ENCODE data around the gene TEAD2. TPM values are rescaled to one million over a fixed set of nuclear protein-coding genes. Genes with fewer than 3 reads are reported as not detected.

The TEAD2 gene
- total RNA-seq, 1 experiment from 2014 or later, result 121 TPM

- no TSS peak for BruUV-seq (replicated peaks)
- Histone ChIP-seq H3K27ac (ENCODE audit: low read depth, low read length, poor library complexity, severe bottlenecking) (no peak overlapping the region), H3K4me1 (ENCODE audit: insufficient read depth, low read length, poor library complexity, severe bottlenecking) (no peaks in the 10 kb centered on the region), H3K36me3 (ENCODE audit: insufficient read depth, low read length, poor library complexity, severe bottlenecking) (no peaks in the 10 kb centered on the region), H3K4me3 (ENCODE audit: low read depth, low read length, poor library complexity, severe bottlenecking) (no peak overlapping the region), H3K27me3 (replicated peaks; ENCODE audit: insufficient read depth, low read depth, low read length, poor library complexity) (no peaks in the 10 kb centered on the region), H3K9me3 (ENCODE audit: low read depth, low read length, poor library complexity, severe bottlenecking) (no peaks in the 10 kb centered on the region)
- CTCF ChIA-PET, result interaction anchor here (0.7 kb wide), 1 partner anchor 168 kb away, joined by 4 read pairs; no protein-coding TSS in a partner anchor
- POLR2A ChIA-PET (ENCODE audit: low non-redundant PET), result no interaction called here
- DNase-seq (ENCODE audit: low spot score), result no peak
- TF ChIP-seq, protein P1, sequence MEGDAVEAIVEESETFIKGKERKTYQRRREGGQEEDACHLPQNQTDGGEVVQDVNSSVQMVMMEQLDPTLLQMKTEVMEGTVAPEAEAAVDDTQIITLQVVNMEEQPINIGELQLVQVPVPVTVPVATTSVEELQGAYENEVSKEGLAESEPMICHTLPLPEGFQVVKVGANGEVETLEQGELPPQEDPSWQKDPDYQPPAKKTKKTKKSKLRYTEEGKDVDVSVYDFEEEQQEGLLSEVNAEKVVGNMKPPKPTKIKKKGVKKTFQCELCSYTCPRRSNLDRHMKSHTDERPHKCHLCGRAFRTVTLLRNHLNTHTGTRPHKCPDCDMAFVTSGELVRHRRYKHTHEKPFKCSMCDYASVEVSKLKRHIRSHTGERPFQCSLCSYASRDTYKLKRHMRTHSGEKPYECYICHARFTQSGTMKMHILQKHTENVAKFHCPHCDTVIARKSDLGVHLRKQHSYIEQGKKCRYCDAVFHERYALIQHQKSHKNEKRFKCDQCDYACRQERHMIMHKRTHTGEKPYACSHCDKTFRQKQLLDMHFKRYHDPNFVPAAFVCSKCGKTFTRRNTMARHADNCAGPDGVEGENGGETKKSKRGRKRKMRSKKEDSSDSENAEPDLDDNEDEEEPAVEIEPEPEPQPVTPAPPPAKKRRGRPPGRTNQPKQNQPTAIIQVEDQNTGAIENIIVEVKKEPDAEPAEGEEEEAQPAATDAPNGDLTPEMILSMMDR (conservative IDR thresholded peaks at IDR 0.05; ENCODE audit: low read depth, low read length), result no peak
- TF ChIP-seq EZH2 (IDR thresholded peaks at IDR 0.05; ENCODE audit: borderline replicate concordance, low read depth, low read length, poor library complexity, severe bottlenecking), result no peak
- intact Hi-C loops (cut with micrococcal nuclease; ENCODE audit: unreplicated experiment), result no loop called here
These were observed 31.7 kb upstream of the TEAD2 start for GRCh38 chr19:49393881-49394280.

- BruUV-seq (replicated peaks), result no TSS peak
- Histone ChIP-seq H3K36me3 (ENCODE audit: insufficient read depth, low read length, poor library complexity, severe bottlenecking) (no peaks in the 10 kb centered on the region), H3K27me3 (replicated peaks; ENCODE audit: insufficient read depth, low read depth, low read length, poor library complexity) (no peaks in the 10 kb centered on the region), H3K4me3 (ENCODE audit: low read depth, low read length, poor library complexity, severe bottlenecking) (no peak overlapping the region), H3K9me3 (ENCODE audit: low read depth, low read length, poor library complexity, severe bottlenecking) (no peaks in the 10 kb centered on the region), H3K4me1 (ENCODE audit: insufficient read depth, low read length, poor library complexity, severe bottlenecking) (no peaks in the 10 kb centered on the region), H3K27ac (ENCODE audit: low read depth, low read length, poor library complexity, severe bottlenecking) (no peak overlapping the region)
- CTCF ChIA-PET, result interaction anchor here (0.6 to 1.7 kb wide), 7 partner anchors 12 to 89 kb away, joined by 3 to 11 read pairs (median 6); no protein-coding TSS in a partner anchor
- POLR2A ChIA-PET (ENCODE audit: low non-redundant PET), result interaction anchor here (0.6 kb wide), 1 partner anchor 14 kb away, joined by 4 read pairs; no protein-coding TSS in a partner anchor
- peak; percentile 89 for DNase-seq (ENCODE audit: low spot score)
- no peak for TF ChIP-seq EZH2 (IDR thresholded peaks at IDR 0.05; ENCODE audit: borderline replicate concordance, low read depth, low read length, poor library complexity, severe bottlenecking)
- TF ChIP-seq, protein P1 (conservative IDR thresholded peaks at IDR 0.05; ENCODE audit: low read depth, low read length), result peak; percentile 98
- intact Hi-C loops (cut with micrococcal nuclease; ENCODE audit: unreplicated experiment), result loop anchor here (1.0 kb wide), 1 partner anchor 52 kb away; no protein-coding TSS in a partner anchor
These were observed 29.6 kb upstream of the TEAD2 start for GRCh38 chr19:49391581-49392399.

DNA sequence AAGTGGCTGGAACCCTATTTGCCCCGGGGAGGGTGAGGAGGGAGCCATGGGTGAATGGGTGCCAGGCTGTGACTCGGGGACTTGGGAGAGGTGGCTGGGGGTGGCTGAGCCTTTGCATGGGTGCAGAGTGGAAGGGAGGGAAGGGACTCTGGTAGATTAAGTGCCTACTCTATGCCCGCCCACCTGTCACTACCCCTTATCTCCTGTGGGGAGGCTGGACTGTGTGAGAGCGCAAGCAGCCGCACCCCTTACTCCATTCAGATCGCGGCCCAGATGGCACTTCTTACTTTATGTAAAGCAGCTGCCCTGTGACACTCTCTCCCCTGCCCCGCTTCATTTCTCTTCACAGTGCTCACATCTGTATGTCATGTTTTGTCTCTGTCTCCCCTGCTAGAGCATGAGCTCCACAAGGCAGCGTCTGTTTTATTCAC is 28.7 kb upstream of the TEAD2 start:
- Histone ChIP-seq H3K4me1 (ENCODE audit: insufficient read depth, low read length, poor library complexity, severe bottlenecking) (no peaks in the 10 kb centered on the region), H3K27ac (ENCODE audit: low read depth, low read length, poor library complexity, severe bottlenecking) (no peak overlapping the region), H3K36me3 (ENCODE audit: insufficient read depth, low read length, poor library complexity, severe bottlenecking) (no peaks in the 10 kb centered on the region), H3K27me3 (replicated peaks; ENCODE audit: insufficient read depth, low read depth, low read length, poor library complexity) (no peaks in the 10 kb centered on the region), H3K4me3 (ENCODE audit: low read depth, low read length, poor library complexity, severe bottlenecking) (no peak overlapping the region), H3K9me3 (ENCODE audit: low read depth, low read length, poor library complexity, severe bottlenecking) (no peaks in the 10 kb centered on the region)
- no TSS peak for BruUV-seq (replicated peaks)
- CTCF ChIA-PET, result interaction anchor here (1.3 to 1.7 kb wide), 3 partner anchors 52 to 85 kb away, joined by 6 to 10 read pairs (median 8); no protein-coding TSS in a partner anchor
- DNase-seq (ENCODE audit: low spot score), result no peak
- TF ChIP-seq EZH2 (IDR thresholded peaks at IDR 0.05; ENCODE audit: borderline replicate concordance, low read depth, low read length, poor library complexity, severe bottlenecking), result no peak
- TF ChIP-seq, protein P1 (conservative IDR thresholded peaks at IDR 0.05; ENCODE audit: low read depth, low read length), result no peak
- intact Hi-C loops (cut with micrococcal nuclease; ENCODE audit: unreplicated experiment), result no loop called here
- POLR2A ChIA-PET (ENCODE audit: low non-redundant PET), result no interaction called here
